H1 (cell line): ENCODE data around the gene CAPS2.

Source experiments
- CREB1 ChIP-seq: IDR thresholded peaks from 2 replicates; pipeline ENCODE4 v1.6.1; 2012; ENCODE audit warnings: inconsistent platforms
- EP300 ChIP-seq, 2 experiments: IDR thresholded peaks; 1 replicate in 1 of 2; 2 replicates in 1 of 2; pipeline ENCODE4 v1.6.1; 2011 to 2012; ENCODE audit warnings: low read depth in 2 of 2, low read length in 2 of 2, mild to moderate bottlenecking in 2 of 2, borderline replicate concordance in 1 of 2, inconsistent platforms in 1 of 2, moderate library complexity in 1 of 2
- RBBP5 ChIP-seq: IDR thresholded peaks from 2 replicates; pipeline ENCODE4 v1.7.1; 2012; ENCODE audit warnings: low read depth, mild to moderate bottlenecking, inconsistent platforms, low read length, moderate library complexity, borderline replicate concordance
- RXRA ChIP-seq: IDR thresholded peaks from 2 replicates; pipeline ENCODE4 v1.6.1; 2011; ENCODE audit warnings: low read depth, mild to moderate bottlenecking, low read length, moderate library complexity; ENCODE audit not compliant: insufficient read depth
- SIN3A ChIP-seq, 2 experiments: IDR thresholded peaks in 1 of 2; conservative IDR thresholded peaks in 1 of 2; 2 replicates each; pipeline ENCODE4 v1.6.1; 2011 to 2012; ENCODE audit warnings: low read length in 2 of 2, improper control_type of control experiment in 1 of 2, low read depth in 1 of 2, mild to moderate bottlenecking in 1 of 2
- SIX5 ChIP-seq: IDR thresholded peaks from 2 replicates; pipeline ENCODE4 v1.6.1; 2011; ENCODE audit warnings: mild to moderate bottlenecking, low read depth, low read length
- SP1 ChIP-seq: IDR thresholded peaks from 2 replicates; pipeline ENCODE4 v1.6.1; 2011; ENCODE audit warnings: low read depth, low read length
- TF ChIP-seq, protein P1 (sequence below), 3 experiments: IDR thresholded peaks; 1 replicate in 2 of 3; 2 replicates in 1 of 3; pipeline versions ENCODE4 v1.5.1 to v1.6.1; 2011; ENCODE audit warnings: low read length in 3 of 3, mild to moderate bottlenecking in 3 of 3, inconsistent platforms in 2 of 3, low read depth in 1 of 3, moderate library complexity in 1 of 3; ENCODE audit not compliant: insufficient read depth in 1 of 3; ENCODE audit errors: control extremely low read depth in 1 of 3
- TF ChIP-seq, protein P2 (sequence below): IDR thresholded peaks from 2 replicates; pipeline ENCODE4 v1.6.1; 2011; ENCODE audit warnings: low read length, improper control_type of control experiment

DNA sequence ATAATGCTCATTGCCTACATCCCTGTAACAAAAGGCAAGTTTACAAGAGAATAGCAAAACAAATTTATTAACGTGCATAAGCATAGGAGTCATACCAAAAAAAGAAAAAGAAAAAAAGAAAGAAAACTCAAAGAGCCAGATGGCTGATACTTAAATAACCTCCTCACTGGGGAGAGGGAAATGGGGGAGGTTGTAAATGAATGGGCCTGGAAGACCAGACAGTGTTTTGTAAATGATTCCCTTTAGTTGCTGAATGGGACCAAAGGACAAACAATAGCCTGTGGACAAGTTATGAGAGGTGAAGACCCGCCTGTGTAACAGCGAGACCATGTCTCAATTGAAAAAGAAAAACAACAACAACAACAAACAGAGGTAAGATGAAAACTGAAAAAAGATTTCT, 35.3 kb downstream of the CAPS2 start:
- TF ChIP-seq, protein P1, sequence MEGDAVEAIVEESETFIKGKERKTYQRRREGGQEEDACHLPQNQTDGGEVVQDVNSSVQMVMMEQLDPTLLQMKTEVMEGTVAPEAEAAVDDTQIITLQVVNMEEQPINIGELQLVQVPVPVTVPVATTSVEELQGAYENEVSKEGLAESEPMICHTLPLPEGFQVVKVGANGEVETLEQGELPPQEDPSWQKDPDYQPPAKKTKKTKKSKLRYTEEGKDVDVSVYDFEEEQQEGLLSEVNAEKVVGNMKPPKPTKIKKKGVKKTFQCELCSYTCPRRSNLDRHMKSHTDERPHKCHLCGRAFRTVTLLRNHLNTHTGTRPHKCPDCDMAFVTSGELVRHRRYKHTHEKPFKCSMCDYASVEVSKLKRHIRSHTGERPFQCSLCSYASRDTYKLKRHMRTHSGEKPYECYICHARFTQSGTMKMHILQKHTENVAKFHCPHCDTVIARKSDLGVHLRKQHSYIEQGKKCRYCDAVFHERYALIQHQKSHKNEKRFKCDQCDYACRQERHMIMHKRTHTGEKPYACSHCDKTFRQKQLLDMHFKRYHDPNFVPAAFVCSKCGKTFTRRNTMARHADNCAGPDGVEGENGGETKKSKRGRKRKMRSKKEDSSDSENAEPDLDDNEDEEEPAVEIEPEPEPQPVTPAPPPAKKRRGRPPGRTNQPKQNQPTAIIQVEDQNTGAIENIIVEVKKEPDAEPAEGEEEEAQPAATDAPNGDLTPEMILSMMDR (IDR thresholded peaks at IDR 0.05; ENCODE audit: control extremely low read depth in 1 of 3, insufficient read depth in 1 of 3, low read depth in 1 of 3, low read length in 3 of 3) = no peak
- TF ChIP-seq SIN3A (conservative IDR thresholded peaks at IDR 0.05 in 1 of 2, IDR thresholded peaks at IDR 0.05 in 1 of 2; ENCODE audit: low read depth in 1 of 2, low read length in 2 of 2) = no peak
- TF ChIP-seq SP1 = no peak
- TF ChIP-seq CREB1 = no peak
- TF ChIP-seq RXRA = no peak
- no peak for TF ChIP-seq SIX5
- TF ChIP-seq, protein P2, sequence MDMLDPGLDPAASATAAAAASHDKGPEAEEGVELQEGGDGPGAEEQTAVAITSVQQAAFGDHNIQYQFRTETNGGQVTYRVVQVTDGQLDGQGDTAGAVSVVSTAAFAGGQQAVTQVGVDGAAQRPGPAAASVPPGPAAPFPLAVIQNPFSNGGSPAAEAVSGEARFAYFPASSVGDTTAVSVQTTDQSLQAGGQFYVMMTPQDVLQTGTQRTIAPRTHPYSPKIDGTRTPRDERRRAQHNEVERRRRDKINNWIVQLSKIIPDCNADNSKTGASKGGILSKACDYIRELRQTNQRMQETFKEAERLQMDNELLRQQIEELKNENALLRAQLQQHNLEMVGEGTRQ = no peak
- TF ChIP-seq RBBP5 = no peak
- no peak for TF ChIP-seq EP300 (IDR thresholded peaks at IDR 0.05; ENCODE audit: borderline replicate concordance in 1 of 2, low read depth in 2 of 2, low read length in 2 of 2)
